HUDEP-2 (cell line): ENCODE data around the gene HOXA6.
A peak's percentile ranks its signal among the peaks of the same experiment; 100 is the strongest.

Source experiments
- DNase-seq, 76 experiments: peaks; one replicate each; lab custom pipeline; 2025; ENCODE audit not compliant: unreplicated experiment in 76 of 76; lab: John Stamatoyannopoulos, UW

Gene HOXA6

GRCh38 chr7:27101957-27102580, 45.5 kb downstream of the HOXA6 start:
- no peak for DNase-seq

DNA sequence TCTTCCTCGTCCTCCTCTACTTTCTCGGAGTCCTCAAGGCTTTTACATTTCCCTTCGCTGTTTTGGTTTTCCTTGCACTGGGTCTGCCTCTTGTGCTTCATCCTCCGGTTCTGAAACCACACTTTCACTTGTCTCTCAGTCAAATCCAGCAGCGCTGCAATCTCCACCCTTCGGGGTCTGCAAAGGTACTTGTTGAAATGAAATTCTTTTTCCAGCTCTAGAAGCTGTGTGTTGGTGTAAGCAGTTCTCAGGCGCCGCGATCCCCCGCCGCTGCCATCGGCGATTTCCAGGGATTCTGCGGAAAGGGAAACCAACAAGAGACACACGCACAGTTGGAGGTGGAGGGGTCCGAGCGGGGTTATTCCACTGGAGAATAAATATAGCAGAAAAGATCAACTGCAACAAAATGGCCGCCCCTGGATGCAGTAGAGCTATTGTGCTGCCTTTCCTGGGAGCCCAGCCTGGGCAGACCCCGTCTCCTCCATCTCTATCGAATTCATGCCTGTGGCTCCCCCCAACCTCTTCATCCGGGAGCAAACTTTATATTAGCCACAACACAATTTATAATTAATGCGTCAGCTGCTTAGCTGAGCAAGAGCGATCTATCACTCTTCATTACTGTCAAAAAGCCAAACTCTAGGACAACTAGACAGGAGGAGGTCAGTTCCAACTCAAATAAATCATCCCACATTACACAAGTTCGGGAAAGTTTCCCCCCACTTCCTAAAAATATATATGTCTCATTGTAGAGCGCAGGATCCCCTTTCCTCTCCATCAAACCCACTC, 46.2 kb downstream of the HOXA6 start:
- no peak for DNase-seq

DNA sequence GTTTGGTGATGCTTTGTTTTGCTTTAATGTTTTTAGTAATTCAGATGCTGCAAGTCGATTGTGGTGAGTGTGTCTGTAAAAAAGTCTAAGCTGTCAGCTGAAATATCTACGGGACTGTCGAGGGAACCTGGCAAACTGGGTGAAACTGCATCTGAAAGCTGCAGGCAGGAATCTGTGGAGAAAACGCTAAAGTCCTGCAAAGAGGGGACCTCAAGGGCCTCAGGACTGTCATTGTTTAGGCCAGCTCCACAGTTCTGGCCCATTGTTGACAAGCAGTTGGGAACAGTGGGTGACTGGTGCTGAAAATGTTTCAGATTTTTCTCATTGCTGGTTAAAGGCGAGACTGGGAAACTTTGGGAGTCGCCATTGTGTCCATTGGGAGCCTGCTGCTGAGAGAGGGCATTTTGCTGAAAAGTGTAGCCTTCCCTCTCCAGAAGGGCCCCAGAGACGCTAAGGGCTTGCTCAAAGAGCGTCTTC, 46.8 kb downstream of the HOXA6 start:
- DNase-seq = no peak

- no peak for DNase-seq
These were observed 47.9 kb downstream of the HOXA6 start for GRCh38 chr7:27099453-27100370.

GRCh38 chr7:27098578-27099451, 48.8 kb downstream of the HOXA6 start:
- no peak for DNase-seq

DNA sequence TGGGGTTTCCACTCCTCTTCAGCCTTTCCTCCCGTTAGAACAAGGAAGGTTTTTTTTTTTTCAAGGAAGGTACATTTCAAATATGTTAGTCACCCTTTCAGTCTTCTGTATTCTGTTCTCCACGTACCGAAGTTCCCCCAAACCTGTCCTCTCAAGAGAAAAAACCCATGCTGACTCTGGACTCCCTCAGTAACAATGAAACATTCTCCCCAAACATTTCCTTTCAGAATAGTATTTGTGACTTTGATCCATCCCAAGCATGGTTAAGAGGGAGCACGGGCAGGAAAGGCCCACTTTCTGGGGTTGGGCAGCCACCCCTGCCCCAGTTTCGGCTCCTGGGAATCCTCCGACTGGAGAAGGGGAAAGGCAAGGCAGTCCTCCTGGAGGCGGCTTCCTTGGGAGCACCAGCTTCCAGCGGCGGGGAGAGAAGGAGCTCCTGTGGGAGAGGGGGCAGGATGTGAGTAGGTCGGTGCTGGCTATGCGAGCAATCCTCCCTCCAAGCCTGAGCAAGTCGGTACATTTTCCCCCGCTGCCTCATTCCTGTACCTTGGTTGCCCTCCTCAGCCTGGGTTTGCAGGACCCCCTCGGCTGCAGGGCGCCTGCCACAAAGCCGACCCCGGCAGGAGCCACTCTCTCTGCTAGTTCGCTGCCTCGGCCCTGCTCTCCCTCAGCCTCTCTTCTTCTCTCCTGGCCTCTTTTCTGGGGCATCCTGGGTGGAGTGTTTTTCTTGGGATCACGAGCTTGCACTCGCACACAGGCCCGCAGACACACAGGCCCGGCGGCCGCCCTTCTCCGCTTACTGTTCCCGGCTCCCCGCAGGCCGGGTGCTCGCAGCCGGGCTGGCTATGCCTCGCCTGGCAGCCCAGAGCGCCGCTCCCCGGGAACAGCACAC, 49.6 kb downstream of the HOXA6 start:
- no peak for DNase-seq

- no peak for DNase-seq
These were observed 50.6 kb downstream of the HOXA6 start for GRCh38 chr7:27096768-27097514.

- DNase-seq = peak in 19 of 76 experiments; percentile 4 to 56 (median 26)
These were observed 51.4 kb downstream of the HOXA6 start, which contains the start of gene HOXA1 for GRCh38 chr7:27095897-27096767. HOXA1 (minus strand) TSS chr7:27096000; CDS start chr7:27095912, 88 bp downstream.
